Mucosa of rectum (tissue), 2 donors: ENCODE data around the gene SLC37A1.
A peak's percentile ranks its signal among the peaks of the same experiment; 100 is the strongest.
"Not testable (repeated sequence)": the region's sequence is repeated elsewhere in the genome, so short reads cannot be mapped to it uniquely, and the experiment has no call there.

Experiments used
- H3K27ac ChIP-seq, 2 donors: one replicate each; pipeline ENCODE4 v1.7.0; 2013; ENCODE audit warnings: inconsistent platforms in 2 of 2, low read depth in 2 of 2, low read length in 2 of 2
- H3K27me3 ChIP-seq, 2 donors: one replicate each; pipeline ENCODE4 v1.7.0; 2013; ENCODE audit warnings: low read length in 2 of 2; ENCODE audit not compliant: control insufficient read depth in 2 of 2, insufficient read depth in 2 of 2
- H3K36me3 ChIP-seq, 2 donors: one replicate each; pipeline ENCODE4 v1.7.0; 2013; ENCODE audit warnings: low read length in 2 of 2; ENCODE audit not compliant: control insufficient read depth in 2 of 2, insufficient read depth in 2 of 2
- H3K4me1 ChIP-seq, 2 donors: one replicate each; pipeline ENCODE4 v1.7.0; 2013; ENCODE audit warnings: low read length in 2 of 2, mild to moderate bottlenecking in 1 of 2; ENCODE audit not compliant: control insufficient read depth in 2 of 2, insufficient read depth in 2 of 2
- H3K4me3 ChIP-seq, 2 donors: one replicate each; pipeline ENCODE4 v1.7.0; 2013; ENCODE audit warnings: low read length in 2 of 2
- H3K9ac ChIP-seq, 2 donors: one replicate each; pipeline ENCODE4 v1.7.0; 2013; ENCODE audit warnings: low read length in 2 of 2, low read depth in 1 of 2, mild to moderate bottlenecking in 1 of 2
- H3K9me3 ChIP-seq, 2 donors: one replicate each; pipeline ENCODE4 v1.7.0; 2013; ENCODE audit warnings: low read length in 2 of 2; ENCODE audit not compliant: control insufficient read depth in 2 of 2
- donor health status: healthy.
- donor health status: Normal muscosa, but diverticular disease.

SLC37A1 gene

DNA sequence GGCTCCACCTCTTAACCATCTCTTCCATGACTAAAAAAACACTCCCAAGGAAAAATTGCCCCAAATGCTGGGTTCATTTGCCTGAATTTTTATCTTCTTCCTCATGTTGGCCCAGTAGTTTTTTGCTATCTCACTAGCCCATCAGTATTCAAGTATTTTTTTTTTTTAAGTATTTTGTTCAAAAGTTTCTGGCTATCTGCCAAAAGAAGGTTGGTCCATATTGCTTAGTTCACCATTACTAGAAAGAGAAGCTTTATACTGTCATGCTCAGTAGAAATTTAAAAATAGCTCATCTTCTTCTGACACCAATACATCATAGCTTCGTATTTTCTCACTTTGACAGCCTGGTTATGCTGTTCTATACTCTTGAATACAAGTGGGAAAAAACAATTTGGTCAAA is 98.7 kb downstream of the SLC37A1 start:
- Histone ChIP-seq H3K27me3 (no peaks in the 10 kb centered on the region), H3K9ac (no peak overlapping the region)

DNA sequence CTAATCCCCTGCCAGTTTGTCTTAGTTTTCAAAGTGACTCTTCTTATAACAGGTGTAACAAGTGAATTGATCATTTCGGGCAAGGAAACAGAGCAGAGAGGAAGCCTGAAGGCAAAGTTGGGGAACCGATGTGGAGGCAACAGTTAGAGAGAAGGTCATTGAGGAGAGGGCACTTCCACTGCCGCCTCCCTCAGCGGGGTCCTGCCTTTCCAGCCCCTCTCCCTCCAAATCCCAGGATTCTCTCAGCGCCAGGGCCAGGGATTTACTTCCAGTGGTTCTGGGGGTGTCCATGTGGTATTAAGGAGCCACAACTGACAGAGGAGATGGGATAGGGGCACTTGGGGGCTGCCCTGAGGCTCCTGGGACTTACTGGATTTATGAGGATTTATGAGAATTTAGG is 100.1 kb downstream of the SLC37A1 start:
- H3K27ac ChIP-seq = no peak overlapping the region

More for the DNA sequence above, 98.7 kb downstream of the SLC37A1 start:
- Histone ChIP-seq H3K4me3 (no peak overlapping the region), H3K4me1 (peaks cover 0 to 9% of the 10 kb centered on the region in 2 donors), H3K9me3 (no peaks in the 10 kb centered on the region), H3K36me3 (no peaks in the 10 kb centered on the region), H3K27ac (no peak overlapping the region)

DNA sequence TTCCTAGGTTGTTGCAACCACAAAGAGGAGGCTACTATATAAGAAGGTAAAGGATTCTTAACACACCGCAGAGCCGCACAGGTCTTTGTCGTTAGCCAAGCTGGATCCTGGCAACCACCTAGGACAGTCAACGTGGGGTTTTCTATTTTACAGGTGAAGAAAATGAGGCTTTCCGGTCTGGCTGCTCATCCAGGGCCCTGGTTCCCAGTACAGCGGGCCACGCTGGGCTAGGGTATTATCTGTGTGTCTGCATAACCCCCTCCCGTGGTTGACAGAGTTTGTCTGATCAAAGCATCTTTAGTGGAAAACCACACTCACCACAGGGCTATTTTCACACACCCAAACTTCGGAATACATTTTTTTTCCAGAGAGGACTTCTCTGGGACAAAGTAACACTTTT is 100.7 kb downstream of the SLC37A1 start:
- Histone ChIP-seq H3K27me3 (peaks cover 4 to 5% of the 10 kb centered on the region in 2 donors), H3K36me3 (no peaks in the 10 kb centered on the region), H3K9me3 (no peaks in the 10 kb centered on the region), H3K4me1 (peaks cover 0 to 7% of the 10 kb centered on the region in 2 donors), H3K4me3 (no peak overlapping the region), H3K9ac (no peak overlapping the region), H3K27ac (no peak overlapping the region)

More for the DNA sequence above, 100.1 kb downstream of the SLC37A1 start:
- Histone ChIP-seq H3K9ac (no peak overlapping the region), H3K9me3 (no peaks in the 10 kb centered on the region), H3K4me1 (peaks cover 0 to 7% of the 10 kb centered on the region in 2 donors), H3K36me3 (no peaks in the 10 kb centered on the region), H3K4me3 (no peak overlapping the region), H3K27me3 (peaks cover 2 to 4% of the 10 kb centered on the region in 2 donors)

DNA sequence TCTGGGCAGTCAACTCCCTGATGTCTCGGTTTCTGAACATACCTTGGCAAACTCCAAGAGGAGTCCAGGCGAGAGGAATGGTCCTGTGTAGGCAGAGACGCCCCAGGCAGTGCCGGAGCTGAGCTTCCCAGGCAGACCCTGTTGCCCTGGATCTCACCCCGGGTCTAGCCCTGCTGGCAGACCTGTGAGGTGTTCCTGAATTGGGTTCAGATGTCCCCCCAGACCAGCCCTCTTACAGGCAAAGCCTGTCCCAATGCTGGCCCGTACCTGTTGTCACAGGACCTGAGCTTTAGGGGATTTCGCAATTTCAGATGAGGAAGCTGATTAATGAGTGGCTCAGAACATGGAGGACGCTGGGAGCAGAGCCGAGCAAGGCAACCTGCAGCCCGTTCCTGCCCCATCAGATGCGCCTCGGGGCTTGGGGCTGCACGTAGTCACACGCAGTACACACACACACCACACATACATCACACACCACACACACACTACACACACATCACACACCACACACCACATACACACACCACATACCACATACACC is 101.2 kb downstream of the SLC37A1 start:
- Histone ChIP-seq H3K27ac (no peak overlapping the region), H3K9me3 (no peaks in the 10 kb centered on the region), H3K36me3 (no peaks in the 10 kb centered on the region), H3K27me3 (peaks cover 4 to 7% of the 10 kb centered on the region in 2 donors), H3K9ac (no peak overlapping the region), H3K4me1 (peaks cover 0 to 7% of the 10 kb centered on the region in 2 donors), H3K4me3 (no peak overlapping the region)

DNA sequence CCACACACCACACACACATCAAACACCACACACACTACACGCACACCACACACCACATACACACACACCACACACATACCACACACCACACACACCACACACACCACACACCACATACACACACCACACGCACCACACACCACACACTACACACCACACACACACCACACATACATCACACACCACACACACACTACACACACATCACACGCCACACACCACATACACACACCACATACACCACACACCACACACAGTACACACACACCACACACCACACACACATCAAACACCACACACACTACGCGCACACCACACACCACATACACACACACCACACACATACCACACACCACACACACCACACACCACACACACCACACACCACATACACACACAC is 101.7 kb downstream of the SLC37A1 start:
- H3K9me3 ChIP-seq, H3K4me1 ChIP-seq, H3K36me3 ChIP-seq, H3K9ac ChIP-seq, H3K4me3 ChIP-seq, H3K27ac ChIP-seq, H3K27me3 ChIP-seq: not testable (repeated sequence)

DNA sequence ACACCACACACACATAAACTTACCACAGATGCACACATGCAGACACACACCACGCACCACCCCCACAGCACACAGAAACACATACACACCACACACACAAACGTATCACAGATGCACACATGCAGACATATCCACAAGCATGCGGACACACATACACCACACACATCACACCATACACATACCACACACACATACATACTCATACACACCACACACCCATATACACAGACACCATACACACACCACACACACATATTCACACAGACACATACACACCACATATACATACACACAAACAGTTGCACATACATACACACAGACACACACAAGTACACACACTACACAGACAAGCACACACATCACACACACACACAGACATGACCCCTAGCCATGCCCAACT is 102.3 kb downstream of the SLC37A1 start:
- no peak overlapping the region for H3K9ac ChIP-seq
- no peaks in the 10 kb centered on the region for H3K9me3 ChIP-seq
- H3K36me3 ChIP-seq = no peaks in the 10 kb centered on the region
- H3K4me3 ChIP-seq = no peak overlapping the region
- H3K4me1 ChIP-seq = peaks cover 0 to 7% of the 10 kb centered on the region in 2 donors
- no peak overlapping the region for H3K27ac ChIP-seq
- peaks cover 4 to 7% of the 10 kb centered on the region in 2 donors for H3K27me3 ChIP-seq

DNA sequence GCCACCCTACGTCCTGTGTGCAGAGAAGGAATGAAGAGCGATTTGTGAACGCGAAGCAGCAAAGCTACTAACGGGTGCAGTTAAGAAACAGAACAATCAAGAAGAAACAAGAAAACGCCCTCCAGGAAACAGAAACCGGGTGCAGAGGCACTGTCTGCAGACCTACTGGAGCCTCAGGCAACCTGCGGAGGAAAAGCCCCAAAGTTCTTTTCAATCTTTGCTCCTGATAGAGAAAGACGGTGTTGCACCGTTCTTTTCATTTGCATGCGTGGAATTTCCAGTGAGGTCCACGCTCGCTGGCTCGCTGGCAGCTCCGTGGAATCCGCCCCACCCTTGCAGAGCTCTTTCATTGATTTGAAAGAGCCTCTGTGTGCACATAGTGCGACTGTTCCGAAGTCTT is 102.8 kb downstream of the SLC37A1 start:
- Histone ChIP-seq H3K4me3 (peak overlapping the region in 1 of 2 donors; percentile 58), H3K9me3 (no peaks in the 10 kb centered on the region), H3K36me3 (no peaks in the 10 kb centered on the region), H3K4me1 (peaks cover 0 to 7% of the 10 kb centered on the region in 2 donors), H3K27me3 (peaks cover 4 to 7% of the 10 kb centered on the region in 2 donors), H3K9ac (no peak overlapping the region), H3K27ac (no peak overlapping the region)

DNA sequence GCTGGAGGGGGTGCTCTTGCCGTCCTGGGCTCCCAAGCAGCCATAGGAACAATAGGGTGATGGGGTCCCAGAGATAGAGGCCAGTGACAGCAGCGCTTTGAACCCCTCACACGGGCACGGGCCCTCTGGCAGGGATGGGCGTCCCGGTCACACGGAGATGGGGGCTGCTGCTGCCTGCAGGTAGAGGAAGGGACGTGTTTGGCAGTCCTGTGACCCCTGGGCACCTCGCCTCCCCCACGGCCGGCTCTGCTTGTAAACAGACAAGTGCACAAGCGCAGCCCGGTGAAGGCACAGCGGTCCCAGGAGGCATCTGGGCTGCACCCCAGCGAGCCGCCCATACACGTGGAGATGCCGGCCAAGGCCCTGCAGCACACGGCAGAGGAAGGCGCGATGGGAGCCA is 103.3 kb downstream of the SLC37A1 start:
- Histone ChIP-seq H3K4me3 (no peak overlapping the region), H3K9me3 (no peaks in the 10 kb centered on the region), H3K27ac (no peak overlapping the region), H3K4me1 (peaks cover 0 to 7% of the 10 kb centered on the region in 2 donors), H3K36me3 (no peaks in the 10 kb centered on the region), H3K27me3 (peaks cover 4 to 7% of the 10 kb centered on the region in 2 donors), H3K9ac (no peak overlapping the region)

- H3K4me1 ChIP-seq = peaks cover 0 to 7% of the 10 kb centered on the region in 2 donors
- no peak overlapping the region for H3K27ac ChIP-seq
- H3K9me3 ChIP-seq = no peaks in the 10 kb centered on the region
- H3K27me3 ChIP-seq = peaks cover 4 to 7% of the 10 kb centered on the region in 2 donors
- no peaks in the 10 kb centered on the region for H3K36me3 ChIP-seq
- no peak overlapping the region for H3K4me3 ChIP-seq
- H3K9ac ChIP-seq = no peak overlapping the region
These were observed 103.8 kb downstream of the SLC37A1 start for GRCh38 chr21:42617486-42617885.

GRCh38 chr21:42618707-42619102 is 105.1 kb downstream of the SLC37A1 start:
- Histone ChIP-seq H3K9ac (no peak overlapping the region), H3K36me3 (no peaks in the 10 kb centered on the region), H3K4me1 (peaks cover 0 to 7% of the 10 kb centered on the region in 2 donors), H3K27ac (no peak overlapping the region), H3K27me3 (peaks cover 4 to 7% of the 10 kb centered on the region in 2 donors), H3K9me3 (no peaks in the 10 kb centered on the region), H3K4me3 (no peak overlapping the region)
